Sigmoid colon (tissue), 7 donors: ENCODE results near the gene MAD1L1. TPM values are rescaled to one million over a fixed set of nuclear protein-coding genes. Genes with fewer than 3 reads are reported as not detected.

ENCODE experiments used
- DNase-seq: peaks from one replicate; pipeline ENCODE4 v3.0.0-alpha.2; 2019
- H3K27ac ChIP-seq, 4 donors: fragments of 200-600 bp; sonication (generic); one replicate each; pipeline ENCODE4 v1.5.1; 2016 to 2019; ENCODE audit warnings: mild to moderate bottlenecking in 1 of 4
- H3K27me3 ChIP-seq, 3 donors: fragments of 200-600 bp; sonication (generic); one replicate each; pipeline ENCODE4 v1.5.1; 2019; ENCODE audit warnings: mild to moderate bottlenecking in 1 of 3
- H3K36me3 ChIP-seq, 4 donors: fragments of 200-600 bp; sonication (generic); one replicate each; pipeline ENCODE4 v1.5.1; 2016 to 2019
- H3K4me1 ChIP-seq, 4 donors: fragments of 200-600 bp; sonication (generic); one replicate each; pipeline ENCODE4 v1.5.1; 2017 to 2019
- H3K4me3 ChIP-seq, 4 donors: fragments of 200-600 bp; sonication (generic); one replicate each; pipeline ENCODE4 v1.5.1; 2017 to 2019; ENCODE audit warnings: mild to moderate bottlenecking in 2 of 4, moderate library complexity in 1 of 4
- H3K9me3 ChIP-seq, 4 donors: fragments of 200-600 bp in 3 of 4; sonication (generic) in 3 of 4; one replicate each; pipeline versions ENCODE4 v1.5.1 to v1.6.1; 2013 to 2019
- EP300 ChIP-seq, 4 donors: sonication (generic); formaldehyde crosslinking; IDR thresholded peaks; one replicate each; pipeline ENCODE4 v1.6.1; 2017; ENCODE audit warnings: antibody characterized with exemption in 4 of 4
- POLR2A ChIP-seq, 2 donors: fragments of 450-650 bp; IDR thresholded peaks; one replicate each; pipeline ENCODE4 v1.6.1; 2016; ENCODE audit warnings: antibody characterized with exemption in 2 of 2, mild to moderate bottlenecking in 2 of 2, moderate library complexity in 2 of 2
- POLR2AphosphoS5 ChIP-seq, 4 donors: sonication (generic); formaldehyde crosslinking; IDR thresholded peaks; one replicate each; pipeline ENCODE4 v1.6.1; 2017; ENCODE audit warnings: antibody characterized with exemption in 4 of 4
- WGBS, 2 donors: extraction: QIAGEN DNeasy Blood & Tissue Kit; methylation state at CpG; one replicate each; pipeline ENCODE4 v1.1.7; 2013; 5-methylcytosine and 5-hydroxymethylcytosine counted together
- intact Hi-C: fragments of 100-400 bp; cut with DNase I; formaldehyde crosslinking; loops from one replicate; pipeline ENCODE4 v1.15.1; 2023
- polyA plus RNA-seq, 3 donors: library from polyadenylated mRNA; stranded (reverse); fragments of 200-250 nt; gene quantifications; one replicate each; pipeline ENCODE4 v1.2.3, GENCODE V29; 2013
- total RNA-seq, 4 donors: library from RNA; depleted of rRNA; stranded (reverse); fragments of >200 nt; gene quantifications; one replicate each; pipeline ENCODE4 v1.1.0, GENCODE V29; 2016
- TF ChIP-seq, protein P1 (sequence below), 4 experiments: fragments of 450-650 bp in 3 of 4; fragments of 200-600 bp in 1 of 4; IDR thresholded peaks; one replicate each; pipeline ENCODE4 v1.5.1; 2016 to 2019; ENCODE audit warnings: antibody characterized with exemption in 4 of 4, mild to moderate bottlenecking in 3 of 4, moderate library complexity in 2 of 4
- donor health status: healthy with polysubstance abuse.
- donor health status: Bipolar disorder and iron deficiency.
- donor health status: healthy.

The MAD1L1 gene
- total and polyA plus RNA-seq, 7 donors, result 10.2 to 38.4 (median 20.6) TPM

DNA sequence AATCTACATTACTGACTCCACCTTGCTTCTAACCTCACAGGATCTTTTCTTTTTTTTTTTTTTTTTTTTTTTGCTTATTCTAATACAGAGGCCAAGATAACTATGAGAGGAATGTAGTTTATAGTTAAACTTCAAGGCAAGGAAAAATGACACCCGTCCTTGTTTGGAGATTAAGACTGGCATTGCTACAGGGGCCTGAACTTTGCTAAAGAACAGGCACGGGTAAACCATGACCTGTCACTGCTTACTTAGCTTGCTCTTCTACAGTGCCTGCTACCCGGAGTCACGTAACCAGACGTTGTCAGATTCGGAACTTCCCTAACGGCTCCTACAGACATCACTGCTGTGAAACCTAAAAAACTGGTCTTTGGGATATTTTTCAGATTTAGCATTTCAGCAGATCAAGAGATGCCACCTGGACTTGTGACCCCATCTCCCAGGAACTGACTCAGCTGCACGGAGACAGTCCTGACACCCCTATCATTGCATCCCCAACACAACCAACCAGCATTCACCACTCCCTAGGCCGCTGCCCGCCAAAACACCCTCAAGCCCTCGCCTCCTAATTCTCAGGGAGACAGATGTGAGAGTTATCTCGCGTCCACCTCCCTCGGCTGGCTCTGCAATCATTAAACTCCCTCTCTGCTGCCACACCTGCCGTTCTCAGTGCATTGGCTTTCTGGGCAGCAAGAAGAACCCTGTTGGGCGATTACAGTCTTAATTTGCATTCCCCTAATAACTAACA, 27.5 kb downstream of the MAD1L1 start:
- intact Hi-C loops, result loop anchor here (5.0 to 10.0 kb wide), 2 partner anchors 390 to 623 kb away; no protein-coding TSS in a partner anchor

DNA sequence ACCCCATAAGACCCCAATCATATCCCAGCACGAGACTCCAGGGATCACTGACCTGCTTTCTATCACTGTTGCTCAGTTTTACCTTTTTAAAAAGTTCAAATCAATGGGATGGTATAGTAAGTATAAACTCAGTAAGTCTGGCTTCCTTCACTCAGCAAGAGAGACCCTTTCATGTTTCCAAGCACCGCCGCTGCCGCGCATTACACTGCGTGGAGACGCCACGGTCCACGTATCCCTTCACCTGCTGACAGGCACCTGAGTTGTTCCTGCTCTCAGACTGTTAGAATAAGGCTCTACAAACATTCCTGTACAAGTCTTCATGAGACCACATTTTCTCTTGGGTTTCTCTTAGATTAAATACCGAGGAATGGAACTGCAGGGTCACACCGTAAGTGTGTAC, 28.3 kb downstream of the MAD1L1 start:
- TF ChIP-seq EP300 (IDR thresholded peaks at IDR 0.05), result no peak
- TF ChIP-seq POLR2A (IDR thresholded peaks at IDR 0.05), result no peak
- TF ChIP-seq POLR2AphosphoS5 (IDR thresholded peaks at IDR 0.05), result no peak
- TF ChIP-seq, protein P1, sequence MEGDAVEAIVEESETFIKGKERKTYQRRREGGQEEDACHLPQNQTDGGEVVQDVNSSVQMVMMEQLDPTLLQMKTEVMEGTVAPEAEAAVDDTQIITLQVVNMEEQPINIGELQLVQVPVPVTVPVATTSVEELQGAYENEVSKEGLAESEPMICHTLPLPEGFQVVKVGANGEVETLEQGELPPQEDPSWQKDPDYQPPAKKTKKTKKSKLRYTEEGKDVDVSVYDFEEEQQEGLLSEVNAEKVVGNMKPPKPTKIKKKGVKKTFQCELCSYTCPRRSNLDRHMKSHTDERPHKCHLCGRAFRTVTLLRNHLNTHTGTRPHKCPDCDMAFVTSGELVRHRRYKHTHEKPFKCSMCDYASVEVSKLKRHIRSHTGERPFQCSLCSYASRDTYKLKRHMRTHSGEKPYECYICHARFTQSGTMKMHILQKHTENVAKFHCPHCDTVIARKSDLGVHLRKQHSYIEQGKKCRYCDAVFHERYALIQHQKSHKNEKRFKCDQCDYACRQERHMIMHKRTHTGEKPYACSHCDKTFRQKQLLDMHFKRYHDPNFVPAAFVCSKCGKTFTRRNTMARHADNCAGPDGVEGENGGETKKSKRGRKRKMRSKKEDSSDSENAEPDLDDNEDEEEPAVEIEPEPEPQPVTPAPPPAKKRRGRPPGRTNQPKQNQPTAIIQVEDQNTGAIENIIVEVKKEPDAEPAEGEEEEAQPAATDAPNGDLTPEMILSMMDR (IDR thresholded peaks at IDR 0.05), result no peak
- intact Hi-C loops, result loop anchor here (10.0 kb wide), 1 partner anchor 390 kb away; no protein-coding TSS in a partner anchor
- DNase-seq, result no peak
- H3K4me3 ChIP-seq, result no peak overlapping the region
- peaks cover 0 to 32% (median 10%) of the 10 kb centered on the region in 4 donors for H3K36me3 ChIP-seq
- H3K27ac ChIP-seq, result peak overlapping the region in 3 of 4 donors; percentile 40 to 65 (median 60)
- H3K4me1 ChIP-seq, result peaks cover 0 to 44% (median 36%) of the 10 kb centered on the region in 4 donors
- 93 to 98% methylated on average over 11 of the region's 11 CpGs for WGBS, 2 donors
- H3K27me3 ChIP-seq, result no peaks in the 10 kb centered on the region
- H3K9me3 ChIP-seq, result no peaks in the 10 kb centered on the region

More for the DNA sequence above, 27.5 kb downstream of the MAD1L1 start:
- DNase-seq, result peak; percentile 34
- Histone ChIP-seq H3K27ac (peak overlapping the region in 2 of 4 donors; percentile 60 to 65), H3K27me3 (no peaks in the 10 kb centered on the region), H3K9me3 (no peaks in the 10 kb centered on the region), H3K4me3 (no peak overlapping the region), H3K36me3 (peaks cover 0 to 25% (median 4%) of the 10 kb centered on the region in 4 donors), H3K4me1 (peaks cover 0 to 50% (median 36%) of the 10 kb centered on the region in 4 donors)
- TF ChIP-seq POLR2A (IDR thresholded peaks at IDR 0.05), result no peak
- TF ChIP-seq, protein P1 (IDR thresholded peaks at IDR 0.05), result no peak
- TF ChIP-seq EP300 (IDR thresholded peaks at IDR 0.05), result no peak
- TF ChIP-seq POLR2AphosphoS5 (IDR thresholded peaks at IDR 0.05), result no peak
- WGBS, 2 donors, result 93 to 94% methylated on average over 16 of the region's 16 CpGs

DNA sequence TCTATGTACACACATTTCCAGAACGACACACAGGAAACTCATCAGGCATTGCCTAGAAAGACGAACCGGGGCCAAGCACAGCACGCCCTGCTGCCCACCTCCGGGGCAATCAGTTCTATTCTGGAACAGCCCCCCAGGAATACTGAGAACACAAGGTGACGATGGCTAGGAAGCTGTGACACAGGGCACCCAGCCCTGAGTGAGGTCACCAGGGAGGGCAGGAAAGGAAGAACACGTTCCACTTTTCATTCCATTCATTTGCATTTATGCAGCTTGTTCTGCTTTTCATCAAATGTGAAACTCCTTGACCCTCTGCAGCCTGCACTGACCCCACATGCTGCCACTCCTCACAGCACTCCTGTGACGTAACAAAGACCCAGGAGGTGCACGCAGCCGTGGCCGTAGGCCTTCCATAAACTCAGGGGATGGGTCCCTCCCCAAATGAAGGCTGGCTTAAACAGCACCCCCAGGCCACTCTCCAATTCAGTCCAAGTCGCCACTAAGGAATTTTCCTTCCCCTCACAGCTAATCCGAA, 28.9 kb downstream of the MAD1L1 start:
- DNase-seq, result peak; percentile 67
- intact Hi-C loops, result loop anchor here (1.0 to 10.0 kb wide), 2 partner anchors 29 to 389 kb away; no protein-coding TSS in a partner anchor
- Histone ChIP-seq H3K9me3 (no peaks in the 10 kb centered on the region), H3K27ac (peak overlapping the region in 3 of 4 donors; percentile 40 to 65 (median 60)), H3K4me1 (peaks cover 0 to 40% (median 36%) of the 10 kb centered on the region in 4 donors), H3K36me3 (peaks cover 0 to 38% (median 12%) of the 10 kb centered on the region in 4 donors), H3K4me3 (no peak overlapping the region), H3K27me3 (no peaks in the 10 kb centered on the region)
- no peak for TF ChIP-seq POLR2A (IDR thresholded peaks at IDR 0.05)
- TF ChIP-seq POLR2AphosphoS5 (IDR thresholded peaks at IDR 0.05), result peak in 3 of 4 donors; percentile 19 to 50 (median 39)
- TF ChIP-seq, protein P1 (IDR thresholded peaks at IDR 0.05), result peak in 1 of 4 experiments; percentile 7
- TF ChIP-seq EP300 (IDR thresholded peaks at IDR 0.05), result no peak
- 75 to 84% methylated on average over 13 of the region's 13 CpGs for WGBS, 2 donors

DNA sequence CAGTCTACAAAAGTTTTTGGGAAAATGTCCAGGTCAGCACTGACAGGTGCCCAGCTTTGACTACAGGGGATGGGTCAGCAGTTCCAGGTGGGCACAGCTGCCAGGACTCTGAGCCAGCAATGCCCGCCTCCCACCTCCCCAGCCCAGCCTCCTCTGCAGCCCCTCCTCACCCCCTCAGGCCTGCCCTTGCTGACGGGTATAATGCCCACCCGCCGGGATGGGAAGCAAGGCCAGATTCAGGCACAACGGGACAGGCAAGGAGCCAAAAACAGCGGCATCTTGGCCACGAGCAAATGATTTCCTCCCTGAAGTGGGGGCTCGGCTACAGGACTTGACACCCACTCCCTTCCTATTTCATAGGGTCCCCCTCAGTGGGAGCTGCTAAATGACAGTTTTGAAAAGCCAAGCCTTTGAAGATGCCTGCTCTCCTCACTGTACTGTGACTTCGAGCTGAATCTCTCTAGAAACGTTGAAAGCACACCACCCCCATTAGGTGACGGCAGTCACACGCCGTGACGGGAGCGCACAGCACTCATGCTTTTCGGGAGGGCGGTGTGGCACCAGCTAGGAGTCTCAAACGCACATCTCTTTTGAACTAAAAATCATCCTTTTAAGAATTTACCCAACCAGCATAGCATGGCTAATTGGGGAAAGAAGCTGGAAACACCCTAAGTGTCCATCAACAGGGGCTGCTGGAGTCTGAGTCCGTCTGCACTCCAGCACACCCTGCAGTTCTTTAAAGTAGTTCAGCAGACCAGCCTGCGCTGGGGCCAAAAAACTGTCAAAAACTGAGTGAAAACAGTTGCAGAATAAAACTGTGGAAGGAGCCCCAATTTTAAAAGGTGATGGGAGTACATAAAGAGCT, 29.6 kb downstream of the MAD1L1 start:
- Histone ChIP-seq H3K4me3 (no peak overlapping the region), H3K36me3 (peaks cover 0 to 34% (median 13%) of the 10 kb centered on the region in 4 donors), H3K27ac (peak overlapping the region in 3 of 4 donors; percentile 40 to 65 (median 60)), H3K27me3 (no peaks in the 10 kb centered on the region), H3K9me3 (no peaks in the 10 kb centered on the region), H3K4me1 (peaks cover 0 to 40% (median 36%) of the 10 kb centered on the region in 4 donors)
- intact Hi-C loops, result loop anchor here (1.0 to 10.0 kb wide), 2 partner anchors 28 to 388 kb away; no protein-coding TSS in a partner anchor
- DNase-seq, result peak; percentile 67
- TF ChIP-seq EP300 (IDR thresholded peaks at IDR 0.05) (no peak), POLR2AphosphoS5 (IDR thresholded peaks at IDR 0.05) (peak in 3 of 4 donors; percentile 16 to 81 (median 71))
- TF ChIP-seq, protein P1 (IDR thresholded peaks at IDR 0.05), result peak in 1 of 4 experiments; percentile 15
- WGBS, 2 donors, result 90 to 91% methylated on average over 20 of the region's 20 CpGs
